Omental fat pad (tissue), 4 donors: ENCODE measurements around the gene TRIO. TPM values are rescaled to one million over a fixed set of nuclear protein-coding genes. Genes with fewer than 3 reads are reported as not detected.

Experiments
- ATAC-seq: fragments of 150-250 bp; one replicate; pipeline ENCODE4 v1.9.1; 2016; ENCODE audit warnings: mild to moderate bottlenecking, moderate library complexity; ENCODE audit not compliant: low FRiP score
- DNase-seq: peaks from one replicate; pipeline ENCODE4 v3.0.0-alpha.2; 2019; ENCODE audit warnings: low spot score
- total RNA-seq, 4 donors: library from RNA; depleted of rRNA; stranded (reverse); fragments of >200 nt; gene quantifications; one replicate each; pipeline ENCODE4 v1.1.0, GENCODE V29; 2016
- TF ChIP-seq, protein P1 (sequence below), 3 donors: fragments of 450-650 bp; IDR thresholded peaks; one replicate each; pipeline ENCODE4 v1.5.1; 2016 to 2017; ENCODE audit warnings: antibody characterized with exemption in 3 of 3, mild to moderate bottlenecking in 3 of 3, moderate library complexity in 2 of 3

TRIO gene
- total RNA-seq, 4 donors from 2014 or later = 125 to 370 (median 193) TPM

- DNase-seq (no peak), ATAC-seq (no peak)
- TF ChIP-seq, protein P1, sequence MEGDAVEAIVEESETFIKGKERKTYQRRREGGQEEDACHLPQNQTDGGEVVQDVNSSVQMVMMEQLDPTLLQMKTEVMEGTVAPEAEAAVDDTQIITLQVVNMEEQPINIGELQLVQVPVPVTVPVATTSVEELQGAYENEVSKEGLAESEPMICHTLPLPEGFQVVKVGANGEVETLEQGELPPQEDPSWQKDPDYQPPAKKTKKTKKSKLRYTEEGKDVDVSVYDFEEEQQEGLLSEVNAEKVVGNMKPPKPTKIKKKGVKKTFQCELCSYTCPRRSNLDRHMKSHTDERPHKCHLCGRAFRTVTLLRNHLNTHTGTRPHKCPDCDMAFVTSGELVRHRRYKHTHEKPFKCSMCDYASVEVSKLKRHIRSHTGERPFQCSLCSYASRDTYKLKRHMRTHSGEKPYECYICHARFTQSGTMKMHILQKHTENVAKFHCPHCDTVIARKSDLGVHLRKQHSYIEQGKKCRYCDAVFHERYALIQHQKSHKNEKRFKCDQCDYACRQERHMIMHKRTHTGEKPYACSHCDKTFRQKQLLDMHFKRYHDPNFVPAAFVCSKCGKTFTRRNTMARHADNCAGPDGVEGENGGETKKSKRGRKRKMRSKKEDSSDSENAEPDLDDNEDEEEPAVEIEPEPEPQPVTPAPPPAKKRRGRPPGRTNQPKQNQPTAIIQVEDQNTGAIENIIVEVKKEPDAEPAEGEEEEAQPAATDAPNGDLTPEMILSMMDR (IDR thresholded peaks at IDR 0.05) = no peak
Measured at GRCh38 chr5:14107536-14107935, 35.6 kb upstream of the TRIO start.

GRCh38 chr5:14108170-14108996, 34.8 kb upstream of the TRIO start:
- DNase-seq (peak; percentile 35), ATAC-seq (peak; percentile 85)
- TF ChIP-seq, protein P1 (IDR thresholded peaks at IDR 0.05) = peak in 1 of 3 donors; percentile 29

DNA sequence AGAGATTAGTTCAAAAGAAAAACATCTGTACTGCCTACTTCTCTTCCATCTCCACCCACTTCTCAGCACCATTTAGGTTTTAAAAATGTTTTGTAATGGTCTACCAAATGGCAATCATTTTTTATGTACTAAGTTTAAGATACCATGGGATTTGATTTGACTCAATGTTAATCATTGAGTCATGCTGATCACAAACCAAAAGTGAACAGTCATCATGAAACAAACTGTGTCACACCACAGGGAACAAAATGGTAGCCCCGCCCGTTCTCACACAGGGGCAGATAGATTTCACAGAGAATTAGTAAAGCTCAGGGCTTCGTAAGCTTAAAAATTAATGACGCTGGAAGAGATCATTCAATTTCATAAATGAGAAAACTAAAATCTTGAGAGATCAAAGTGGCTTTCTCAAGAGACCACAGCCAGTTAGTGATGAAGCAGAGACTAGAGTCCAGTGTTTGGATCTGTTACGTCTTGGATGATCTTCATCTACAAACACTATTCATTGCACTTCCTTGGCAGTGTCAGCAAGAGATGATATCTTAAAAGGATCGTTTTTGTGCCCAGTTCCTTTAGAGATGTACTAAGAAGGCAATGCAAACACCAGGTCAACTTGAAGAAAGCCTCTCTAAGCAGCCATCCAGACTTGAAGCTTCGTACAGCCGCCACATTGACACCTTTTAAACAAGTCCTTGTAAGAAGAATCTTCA, 33.9 kb upstream of the TRIO start:
- TF ChIP-seq, protein P1 (IDR thresholded peaks at IDR 0.05) = no peak
- DNase-seq (peak; percentile 31), ATAC-seq (peak; percentile 28)

DNA sequence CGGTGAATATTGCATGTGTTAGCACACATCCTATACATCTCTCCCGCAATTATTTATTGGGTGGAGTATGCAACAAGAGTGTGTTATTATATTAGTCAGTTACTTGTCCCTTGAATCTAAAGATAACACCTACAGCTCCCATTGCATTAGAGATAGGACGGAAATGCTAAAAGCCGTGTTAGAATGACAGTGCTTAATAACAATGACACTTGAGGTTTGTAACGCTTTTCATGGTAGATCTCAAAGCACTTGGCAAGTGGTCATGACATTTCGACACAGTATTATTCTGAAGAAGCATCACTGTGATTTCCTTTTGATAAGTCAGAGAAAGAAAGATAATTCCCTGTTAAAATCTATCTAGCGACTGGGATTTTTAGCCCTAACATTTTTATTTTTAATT, 33.4 kb upstream of the TRIO start:
- ATAC-seq (no peak), DNase-seq (no peak)
- TF ChIP-seq, protein P1 (IDR thresholded peaks at IDR 0.05) = no peak

GRCh38 chr5:14110196-14110595, 32.9 kb upstream of the TRIO start:
- no peak for DNase-seq
- no peak for ATAC-seq
- TF ChIP-seq, protein P1 (IDR thresholded peaks at IDR 0.05) = no peak

DNA sequence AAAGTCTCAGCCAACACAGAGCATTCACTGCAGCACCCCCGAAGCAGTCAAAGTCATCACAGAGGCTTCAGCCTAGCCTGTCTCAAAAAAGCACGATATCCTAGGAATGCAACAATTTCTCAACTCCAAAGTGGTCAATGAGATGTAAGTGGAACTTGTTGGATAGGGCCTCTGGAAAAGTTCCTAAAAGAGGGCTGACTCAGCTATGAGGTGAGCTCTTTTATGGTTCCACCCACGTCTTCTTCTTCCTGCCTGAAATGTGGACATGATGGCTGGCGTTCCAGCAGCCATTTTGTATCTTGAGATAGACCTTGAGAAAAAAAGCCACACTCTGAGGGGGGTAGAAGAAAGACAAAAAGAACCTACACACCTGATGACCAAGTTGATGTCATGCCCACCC, 32.5 kb upstream of the TRIO start:
- TF ChIP-seq, protein P1 (IDR thresholded peaks at IDR 0.05) = no peak
- ATAC-seq (no peak), DNase-seq (no peak)
